ENCODE measurements around the gene RGS12. TPM values are rescaled to one million over a fixed set of nuclear protein-coding genes. Genes with fewer than 3 reads are reported as not detected.

The RGS12 gene
- total RNA-seq, 1 donor from 2014 or later = 59.5 TPM

- TF ChIP-seq, protein P1, sequence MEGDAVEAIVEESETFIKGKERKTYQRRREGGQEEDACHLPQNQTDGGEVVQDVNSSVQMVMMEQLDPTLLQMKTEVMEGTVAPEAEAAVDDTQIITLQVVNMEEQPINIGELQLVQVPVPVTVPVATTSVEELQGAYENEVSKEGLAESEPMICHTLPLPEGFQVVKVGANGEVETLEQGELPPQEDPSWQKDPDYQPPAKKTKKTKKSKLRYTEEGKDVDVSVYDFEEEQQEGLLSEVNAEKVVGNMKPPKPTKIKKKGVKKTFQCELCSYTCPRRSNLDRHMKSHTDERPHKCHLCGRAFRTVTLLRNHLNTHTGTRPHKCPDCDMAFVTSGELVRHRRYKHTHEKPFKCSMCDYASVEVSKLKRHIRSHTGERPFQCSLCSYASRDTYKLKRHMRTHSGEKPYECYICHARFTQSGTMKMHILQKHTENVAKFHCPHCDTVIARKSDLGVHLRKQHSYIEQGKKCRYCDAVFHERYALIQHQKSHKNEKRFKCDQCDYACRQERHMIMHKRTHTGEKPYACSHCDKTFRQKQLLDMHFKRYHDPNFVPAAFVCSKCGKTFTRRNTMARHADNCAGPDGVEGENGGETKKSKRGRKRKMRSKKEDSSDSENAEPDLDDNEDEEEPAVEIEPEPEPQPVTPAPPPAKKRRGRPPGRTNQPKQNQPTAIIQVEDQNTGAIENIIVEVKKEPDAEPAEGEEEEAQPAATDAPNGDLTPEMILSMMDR (IDR thresholded peaks at IDR 0.05) = no peak
- H3K36me3 ChIP-seq = peaks cover 9% of the 10 kb centered on the region
- intact Hi-C loops (cut with DNase I) = no loop called here
- H3K27ac ChIP-seq = no peak overlapping the region
- H3K4me1 ChIP-seq = no peaks in the 10 kb centered on the region
- DNase-seq (no peak), ATAC-seq (no peak)
- H3K27me3 ChIP-seq (ENCODE audit: low read depth) = no peaks in the 10 kb centered on the region
- no peaks in the 10 kb centered on the region for H3K9me3 ChIP-seq
- H3K4me3 ChIP-seq = no peak overlapping the region
These were observed 46.1 kb upstream of the RGS12 start for GRCh38 chr4:3246458-3247398.

DNA sequence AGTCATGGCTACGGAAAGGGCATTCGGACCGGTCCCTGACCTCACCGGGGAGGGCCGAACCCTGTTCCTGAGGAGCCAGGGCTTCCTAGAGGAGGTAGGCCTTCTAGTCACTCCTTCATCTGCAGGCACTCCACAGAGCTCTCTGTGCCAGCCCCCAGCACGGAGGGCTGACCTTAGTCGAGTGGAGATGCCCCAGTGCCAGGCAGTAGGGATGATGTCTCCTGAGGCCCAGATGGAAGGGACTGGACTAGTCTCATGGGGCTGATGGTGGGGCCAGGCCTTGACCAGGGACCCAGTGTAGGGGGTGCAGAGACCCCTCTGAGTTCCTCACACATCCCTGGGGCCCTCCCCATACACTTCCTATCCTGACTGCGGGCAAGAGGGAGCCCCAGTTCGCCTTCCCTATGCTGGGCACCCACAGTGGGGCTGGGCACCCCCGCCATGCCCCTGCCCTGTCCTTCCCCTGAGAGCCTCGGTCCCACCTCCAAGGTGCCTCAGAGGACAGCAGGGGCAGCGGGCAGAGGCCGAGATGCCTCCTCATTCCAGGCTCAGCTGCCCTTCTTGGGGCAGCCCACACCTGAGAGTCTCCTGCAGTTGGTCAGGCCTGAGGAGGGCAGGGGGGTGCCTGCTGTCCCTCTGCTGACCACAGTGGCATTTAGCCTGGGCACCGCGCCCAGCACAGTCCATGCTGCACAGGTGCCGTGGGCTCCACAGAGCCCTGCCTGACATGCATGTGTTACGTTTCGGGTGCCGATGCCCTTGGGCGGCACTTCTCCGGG, 45.2 kb upstream of the RGS12 start:
- no peaks in the 10 kb centered on the region for H3K27me3 ChIP-seq (ENCODE audit: low read depth)
- intact Hi-C loops (cut with DNase I) = no loop called here
- no peaks in the 10 kb centered on the region for H3K4me1 ChIP-seq
- ATAC-seq = no peak
- TF ChIP-seq, protein P1 (IDR thresholded peaks at IDR 0.05) = no peak
- H3K4me3 ChIP-seq = no peak overlapping the region
- no peak for DNase-seq
- H3K9me3 ChIP-seq = no peaks in the 10 kb centered on the region
- H3K27ac ChIP-seq = no peak overlapping the region
- H3K36me3 ChIP-seq = peaks cover 9% of the 10 kb centered on the region

DNA sequence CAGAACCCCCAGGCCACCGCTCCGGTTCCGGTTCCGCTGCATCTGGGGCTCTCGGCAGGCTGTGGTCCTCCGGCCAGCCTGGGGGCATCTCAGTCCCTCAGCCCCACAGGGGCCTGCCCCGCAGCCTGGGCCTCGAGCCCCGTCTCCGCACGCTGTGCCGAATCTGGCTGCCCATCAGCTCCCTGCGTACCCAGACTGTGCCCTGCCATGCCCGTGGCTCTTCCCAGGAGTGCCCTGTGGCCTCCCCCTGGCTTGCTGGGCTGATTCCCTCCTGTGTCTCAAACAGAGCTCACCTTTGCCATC, 44.7 kb upstream of the RGS12 start:
- no peak overlapping the region for H3K4me3 ChIP-seq
- DNase-seq = no peak
- intact Hi-C loops (cut with DNase I) = no loop called here

DNA sequence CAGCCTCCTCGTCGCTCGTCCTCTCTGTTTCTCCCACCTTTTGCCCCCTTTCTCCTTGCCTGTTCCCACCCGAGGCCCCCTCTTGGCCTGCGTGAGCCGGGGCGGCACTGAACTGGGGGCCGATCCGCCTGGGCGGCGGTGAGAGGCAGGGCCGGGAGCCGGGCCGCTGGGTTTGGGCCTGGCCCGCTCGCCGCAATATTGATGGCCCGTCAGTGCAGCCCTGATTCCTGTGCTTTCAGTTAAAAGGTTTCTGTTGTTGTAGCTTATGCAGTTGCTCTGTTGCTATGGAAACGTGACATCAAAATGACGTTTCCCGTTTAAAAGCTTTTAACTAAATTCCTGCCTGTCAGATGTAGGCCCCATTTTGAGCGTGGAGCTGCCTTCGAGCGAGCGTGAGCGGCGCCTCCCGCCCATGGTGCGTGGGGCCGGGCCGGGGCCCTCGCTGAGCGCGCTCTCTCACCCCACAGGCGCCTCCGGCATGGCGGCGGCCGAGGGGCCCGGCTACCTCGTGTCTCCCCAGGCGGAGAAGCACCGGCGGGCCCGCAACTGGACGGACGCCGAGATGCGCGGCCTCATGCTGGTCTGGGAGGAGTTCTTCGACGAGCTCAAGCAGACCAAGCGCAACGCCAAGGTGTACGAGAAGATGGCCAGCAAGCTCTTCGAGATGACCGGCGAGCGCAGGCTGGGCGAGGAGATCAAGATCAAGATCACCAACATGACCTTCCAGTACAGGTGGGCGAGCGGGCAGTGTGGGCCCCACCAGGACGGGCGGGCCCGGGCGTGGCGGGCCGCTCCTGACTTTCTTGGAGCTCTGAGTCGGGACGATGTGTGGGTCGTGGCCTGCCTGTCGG, 43.8 kb upstream of the RGS12 start, which contains the start of gene MSANTD1:
TSS of gene MSANTD1 (plus strand) at position 349 of the 851 bp plus-strand sequence. CDS start at position 413, 64 bp downstream.
- TF ChIP-seq, protein P1 (IDR thresholded peaks at IDR 0.05) = no peak
- no peak for ATAC-seq
- no peak within 1 kb of the TSS for H3K4me3 ChIP-seq
- no peaks in the 10 kb centered on the region for H3K9me3 ChIP-seq
- intact Hi-C loops (cut with DNase I) = no loop called here
- H3K36me3 ChIP-seq = no peaks in the 10 kb centered on the region
- no peak for DNase-seq
- no peaks in the 10 kb centered on the region for H3K4me1 ChIP-seq
- H3K27ac ChIP-seq = no peak within 1 kb of the TSS
- H3K27me3 ChIP-seq (ENCODE audit: low read depth) = no peaks in the 10 kb centered on the region

More for the DNA sequence above, 44.7 kb upstream of the RGS12 start:
- TF ChIP-seq, protein P1 (IDR thresholded peaks at IDR 0.05) = no peak
- Histone ChIP-seq H3K4me1 (no peaks in the 10 kb centered on the region), H3K27me3 (ENCODE audit: low read depth) (no peaks in the 10 kb centered on the region), H3K27ac (no peak overlapping the region), H3K36me3 (peaks cover 5% of the 10 kb centered on the region), H3K9me3 (no peaks in the 10 kb centered on the region)
- ATAC-seq = no peak
